HG02678 (cell line): Measurements from ENCODE around the gene DCDC2C.

Source experiments
- ATAC-seq: cut with Tn5 transposase; IDR thresholded peaks from one replicate; pipeline ENCODE4 v1.9.1; 2021; ENCODE audit warnings: mild to moderate bottlenecking, moderate library complexity; ENCODE audit not compliant: unreplicated experiment

DCDC2C gene

GRCh38 chr2:3742743-3743508 lies 39.6 kb downstream of the DCDC2C start:
- ATAC-seq, result no peak

GRCh38 chr2:3743951-3744555 lies 40.7 kb downstream of the DCDC2C start:
- ATAC-seq, result no peak

GRCh38 chr2:3745920-3746319 lies 42.5 kb downstream of the DCDC2C start:
- no peak for ATAC-seq

GRCh38 chr2:3747032-3747654 lies 43.8 kb downstream of the DCDC2C start:
- ATAC-seq, result no peak

- ATAC-seq, result no peak
These were observed 44.5 kb downstream of the DCDC2C start for GRCh38 chr2:3747826-3748225.

GRCh38 chr2:3749201-3749600 lies 45.8 kb downstream of the DCDC2C start:
- no peak for ATAC-seq

- ATAC-seq, result no peak
These were observed 47.9 kb downstream of the DCDC2C start for GRCh38 chr2:3751251-3751650.

GRCh38 chr2:3751806-3752205 lies 48.4 kb downstream of the DCDC2C start:
- no peak for ATAC-seq

GRCh38 chr2:3752376-3752775 lies 49.0 kb downstream of the DCDC2C start:
- ATAC-seq, result no peak

GRCh38 chr2:3753561-3753960 lies 50.2 kb downstream of the DCDC2C start:
- no peak for ATAC-seq

GRCh38 chr2:3754280-3754679 lies 50.9 kb downstream of the DCDC2C start:
- ATAC-seq, result no peak

GRCh38 chr2:3754795-3755194 lies 51.4 kb downstream of the DCDC2C start:
- no peak for ATAC-seq

GRCh38 chr2:3755277-3755676 lies 51.9 kb downstream of the DCDC2C start:
- ATAC-seq, result no peak

- ATAC-seq, result no peak
These were observed 52.9 kb downstream of the DCDC2C start for GRCh38 chr2:3756306-3756705.

GRCh38 chr2:3758906-3759305 lies 55.5 kb downstream of the DCDC2C start:
- ATAC-seq, result no peak

- ATAC-seq, result no peak
These were observed 56.0 kb downstream of the DCDC2C start for GRCh38 chr2:3759331-3759730.

- no peak for ATAC-seq
These were observed 56.4 kb downstream of the DCDC2C start for GRCh38 chr2:3759761-3760160.

GRCh38 chr2:3761272-3761671 lies 57.9 kb downstream of the DCDC2C start:
- ATAC-seq, result no peak

- no peak for ATAC-seq
These were observed 59.5 kb downstream of the DCDC2C start for GRCh38 chr2:3762771-3763447.

GRCh38 chr2:3766824-3767223 lies 63.4 kb downstream of the DCDC2C start:
- no peak for ATAC-seq

- ATAC-seq, result no peak
These were observed 65.8 kb downstream of the DCDC2C start for GRCh38 chr2:3768960-3769765.
